Ishikawa (cell line): ENCODE measurements around the gene SEMA5A.

Experiments used
- CREB1 ChIP-seq: IDR thresholded peaks from 2 replicates; pipeline ENCODE4 v1.6.1; 2012; ENCODE audit warnings: low read depth
- RAD21 ChIP-seq: IDR thresholded peaks from 2 replicates; pipeline ENCODE4 v1.6.1; 2012; ENCODE audit warnings: low read depth
- TEAD4 ChIP-seq: IDR thresholded peaks from 2 replicates; pipeline ENCODE4 v1.6.1; 2012
- TF ChIP-seq, protein P1 (sequence below): IDR thresholded peaks from 2 replicates; pipeline ENCODE4 v1.6.1; 2012; ENCODE audit warnings: low read depth, mild to moderate bottlenecking

DNA sequence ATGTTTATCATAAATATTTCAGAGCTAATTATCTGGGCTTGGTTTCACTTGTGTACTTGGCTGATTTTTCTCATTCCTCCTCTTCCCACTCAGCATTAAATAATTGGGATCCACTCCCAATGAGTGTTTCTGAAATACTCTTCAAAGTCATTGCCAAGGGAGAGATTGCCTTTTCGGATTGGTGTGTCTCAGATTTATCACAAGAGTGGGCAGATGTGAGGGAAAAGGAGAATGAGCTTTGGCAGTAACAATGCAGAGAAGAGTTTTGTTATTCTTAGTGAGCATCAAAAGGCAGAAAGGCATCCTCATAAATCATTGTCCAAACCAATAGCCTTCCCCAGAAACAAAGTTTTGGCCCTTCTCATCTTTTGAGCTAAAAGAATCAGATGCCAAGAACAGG is 79.2 kb downstream of the SEMA5A start:
- no peak for TF ChIP-seq TEAD4
- TF ChIP-seq, protein P1, sequence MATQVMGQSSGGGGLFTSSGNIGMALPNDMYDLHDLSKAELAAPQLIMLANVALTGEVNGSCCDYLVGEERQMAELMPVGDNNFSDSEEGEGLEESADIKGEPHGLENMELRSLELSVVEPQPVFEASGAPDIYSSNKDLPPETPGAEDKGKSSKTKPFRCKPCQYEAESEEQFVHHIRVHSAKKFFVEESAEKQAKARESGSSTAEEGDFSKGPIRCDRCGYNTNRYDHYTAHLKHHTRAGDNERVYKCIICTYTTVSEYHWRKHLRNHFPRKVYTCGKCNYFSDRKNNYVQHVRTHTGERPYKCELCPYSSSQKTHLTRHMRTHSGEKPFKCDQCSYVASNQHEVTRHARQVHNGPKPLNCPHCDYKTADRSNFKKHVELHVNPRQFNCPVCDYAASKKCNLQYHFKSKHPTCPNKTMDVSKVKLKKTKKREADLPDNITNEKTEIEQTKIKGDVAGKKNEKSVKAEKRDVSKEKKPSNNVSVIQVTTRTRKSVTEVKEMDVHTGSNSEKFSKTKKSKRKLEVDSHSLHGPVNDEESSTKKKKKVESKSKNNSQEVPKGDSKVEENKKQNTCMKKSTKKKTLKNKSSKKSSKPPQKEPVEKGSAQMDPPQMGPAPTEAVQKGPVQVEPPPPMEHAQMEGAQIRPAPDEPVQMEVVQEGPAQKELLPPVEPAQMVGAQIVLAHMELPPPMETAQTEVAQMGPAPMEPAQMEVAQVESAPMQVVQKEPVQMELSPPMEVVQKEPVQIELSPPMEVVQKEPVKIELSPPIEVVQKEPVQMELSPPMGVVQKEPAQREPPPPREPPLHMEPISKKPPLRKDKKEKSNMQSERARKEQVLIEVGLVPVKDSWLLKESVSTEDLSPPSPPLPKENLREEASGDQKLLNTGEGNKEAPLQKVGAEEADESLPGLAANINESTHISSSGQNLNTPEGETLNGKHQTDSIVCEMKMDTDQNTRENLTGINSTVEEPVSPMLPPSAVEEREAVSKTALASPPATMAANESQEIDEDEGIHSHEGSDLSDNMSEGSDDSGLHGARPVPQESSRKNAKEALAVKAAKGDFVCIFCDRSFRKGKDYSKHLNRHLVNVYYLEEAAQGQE = no peak
- no peak for TF ChIP-seq CREB1
- TF ChIP-seq RAD21 = no peak
